HG03139 (cell line): ENCODE results near the gene RREB1.

Experiments
- ATAC-seq: cut with Tn5 transposase; IDR thresholded peaks from one replicate; pipeline ENCODE4 v1.9.1; 2021; ENCODE audit not compliant: unreplicated experiment

Gene RREB1

GRCh38 chr6:7088076-7088742, 19.6 kb upstream of the RREB1 start:
- ATAC-seq, result no peak

GRCh38 chr6:7098993-7099392, 8.8 kb upstream of the RREB1 start:
- ATAC-seq, result no peak

- peak; percentile 59 for ATAC-seq
Observed at GRCh38 chr6:7100072-7100752, 7.5 kb upstream of the RREB1 start.

GRCh38 chr6:7100753-7101081, 7.0 kb upstream of the RREB1 start:
- ATAC-seq, result no peak

DNA sequence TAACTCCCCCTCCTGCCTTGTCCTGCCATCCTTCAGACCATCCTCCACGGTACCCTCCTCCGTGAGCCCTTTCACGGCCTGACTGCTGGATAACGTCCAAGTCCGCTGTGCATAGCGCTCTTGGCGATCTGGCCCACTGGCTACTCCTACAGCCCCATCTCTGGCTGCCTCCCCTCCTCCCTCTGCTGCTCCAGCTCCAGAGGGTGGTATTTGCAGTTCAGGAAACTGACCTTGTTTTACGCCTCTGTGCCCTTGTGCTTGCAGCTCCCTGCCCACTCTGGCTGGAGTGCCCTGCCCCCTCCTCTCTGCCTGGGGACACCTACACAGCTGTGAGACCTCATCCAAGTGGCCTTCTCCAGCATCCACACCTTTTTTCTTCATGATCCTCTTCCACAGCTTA, 6.5 kb upstream of the RREB1 start:
- ATAC-seq, result no peak

DNA sequence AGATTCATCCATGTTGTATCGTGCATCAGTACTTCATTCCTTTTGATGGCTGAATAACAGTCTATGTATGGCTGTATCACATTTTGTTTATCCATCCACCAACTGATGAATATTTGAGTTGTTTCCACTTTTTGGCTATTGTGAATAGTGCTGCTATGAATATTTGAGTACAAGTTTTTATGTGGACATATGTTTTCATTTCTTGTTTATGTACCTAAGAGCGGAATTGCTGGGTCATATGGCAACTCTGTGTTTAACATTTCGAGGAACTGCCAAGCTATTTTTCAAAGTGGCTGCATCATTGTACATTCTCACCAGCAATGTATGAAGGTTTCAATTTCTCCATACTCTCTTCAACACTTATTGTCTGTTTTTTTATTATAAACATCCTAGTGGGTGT, 3.0 kb upstream of the RREB1 start:
- ATAC-seq, result no peak

DNA sequence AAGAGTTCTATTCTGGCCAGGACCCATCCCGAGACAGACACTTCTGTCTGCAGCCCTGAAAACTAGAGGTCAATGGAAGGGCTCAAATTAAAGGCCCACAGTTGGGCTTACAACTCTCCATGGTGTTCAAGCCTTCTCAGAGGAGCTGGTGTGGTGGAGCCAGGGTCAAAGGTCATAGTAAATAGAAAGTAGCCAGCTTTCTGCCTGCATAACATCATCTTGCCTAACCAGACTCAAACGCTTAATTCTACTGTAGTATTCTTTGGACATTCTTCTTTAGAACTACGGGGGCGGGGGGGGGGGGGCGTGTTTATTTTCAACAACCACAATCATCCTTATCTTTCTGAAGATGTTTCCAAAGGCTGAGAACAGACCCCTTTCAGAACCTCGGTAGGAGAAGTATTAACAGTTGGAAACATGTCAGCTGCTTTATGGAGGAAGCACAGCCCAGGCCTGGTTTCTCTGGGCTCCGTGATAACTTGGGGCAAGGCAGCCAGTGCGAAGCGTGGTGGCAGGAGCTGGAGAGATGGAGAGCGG, 1.5 kb upstream of the RREB1 start:
- no peak for ATAC-seq

- peak; percentile 37 for ATAC-seq
Observed at GRCh38 chr6:7106752-7107577, 796 bp upstream of the RREB1 start.

GRCh38 chr6:7108196-7108963, 619 bp downstream of the RREB1 start:
- ATAC-seq, result peak; percentile 1

DNA sequence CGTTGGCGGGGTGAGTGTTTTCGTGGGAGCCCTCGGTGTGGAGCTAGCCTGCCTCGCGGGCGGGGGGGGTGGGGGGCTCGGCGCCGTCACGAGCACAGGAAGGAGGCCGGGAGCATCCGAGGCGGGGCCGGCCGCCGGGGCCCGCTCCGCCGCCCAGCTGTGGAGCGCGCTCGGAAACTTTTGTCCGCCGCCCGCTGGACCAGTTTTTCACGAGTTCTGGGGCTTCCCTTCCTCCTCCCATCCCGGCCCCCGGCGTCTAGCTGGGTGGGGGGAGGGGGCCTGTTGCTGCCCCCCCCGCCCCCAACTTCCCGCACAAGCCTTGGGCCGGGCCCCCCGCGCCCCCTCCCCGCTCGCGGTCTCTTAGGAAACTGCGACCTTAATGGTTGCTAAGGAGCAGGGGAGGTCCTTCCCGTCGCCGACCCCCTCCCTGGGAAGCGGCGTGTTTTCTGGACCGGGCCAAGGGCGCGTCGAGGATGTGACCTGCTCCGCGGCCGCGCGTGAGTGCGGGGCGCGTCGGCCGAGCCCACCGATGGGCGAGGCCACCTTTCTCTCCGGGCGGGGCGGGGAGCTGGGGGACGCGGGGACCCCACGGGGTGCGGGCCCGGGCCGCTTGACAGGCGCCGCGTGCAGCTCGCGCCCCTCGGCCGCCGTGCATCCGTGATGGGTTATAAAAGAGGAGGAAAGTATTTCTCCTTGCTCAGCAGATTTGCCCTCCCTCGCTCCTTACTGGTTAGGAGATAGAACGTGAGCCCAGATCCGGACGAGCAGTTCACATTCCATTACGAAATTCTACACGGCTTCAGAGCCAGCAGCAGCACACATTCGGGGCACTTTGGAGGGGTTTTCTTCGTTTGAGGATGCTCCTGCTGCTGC, 1.4 kb downstream of the RREB1 start:
- ATAC-seq, result no peak

DNA sequence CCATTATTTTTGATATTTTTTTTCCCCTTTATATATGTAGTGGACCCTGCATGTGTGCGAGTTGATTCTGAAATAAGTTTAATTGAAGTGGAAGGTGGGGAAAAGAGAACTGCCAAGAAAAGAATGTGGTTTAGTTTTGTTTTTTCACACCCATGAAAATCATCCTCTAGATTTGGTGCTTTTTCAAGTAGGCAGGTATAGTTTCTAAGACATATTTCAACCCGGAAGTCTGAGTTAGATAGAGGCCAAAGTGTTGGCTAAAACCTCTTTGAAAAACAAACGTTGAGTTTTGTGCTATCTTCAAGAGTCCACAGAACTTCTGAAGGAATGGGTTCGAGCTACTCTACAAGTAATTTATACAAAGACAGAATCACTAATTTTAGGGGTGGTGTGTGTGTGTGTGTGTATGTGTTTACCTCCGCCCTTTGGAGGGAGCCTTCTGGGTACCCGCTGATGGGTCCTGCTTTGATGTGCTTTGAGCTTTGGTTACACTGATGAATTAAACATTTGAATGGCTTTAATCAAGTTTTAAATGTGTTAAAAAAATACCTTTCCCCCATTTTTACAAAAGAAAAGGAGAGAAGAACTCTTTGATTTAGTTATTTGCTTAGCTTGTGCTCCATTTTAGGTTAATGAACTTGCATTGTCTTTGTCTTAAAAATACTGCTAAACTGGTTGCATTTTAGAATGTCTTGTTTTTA, 2.5 kb downstream of the RREB1 start:
- no peak for ATAC-seq

DNA sequence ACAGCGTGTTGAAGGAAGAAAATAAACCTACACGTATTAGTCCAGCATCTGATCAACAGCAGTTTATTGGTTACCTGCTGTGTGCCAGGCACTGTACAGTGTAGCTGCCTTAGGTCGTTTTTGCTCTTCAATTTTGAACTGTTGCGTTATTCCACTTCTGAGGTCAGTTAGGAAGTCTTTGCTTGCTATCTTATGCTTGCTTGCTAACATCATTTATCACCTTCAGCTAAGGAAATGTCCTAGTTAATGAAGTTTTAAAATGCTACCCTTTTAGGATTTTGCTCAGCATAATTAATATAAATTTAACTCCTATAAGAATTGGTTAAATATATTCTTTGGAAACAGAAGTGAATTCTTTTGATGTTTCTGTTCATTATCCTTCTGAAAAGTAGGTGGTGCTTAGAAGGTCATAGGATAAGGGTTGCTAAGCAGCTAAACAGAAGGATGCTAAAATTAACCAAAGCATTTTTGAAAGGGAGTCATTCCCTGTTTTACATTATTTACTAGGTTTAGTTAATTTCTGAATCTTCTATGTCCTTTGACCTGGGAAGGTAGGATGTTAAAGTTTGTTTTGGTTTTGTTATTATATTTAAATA, 3.4 kb downstream of the RREB1 start:
- no peak for ATAC-seq

- ATAC-seq, result no peak
Observed at GRCh38 chr6:7112171-7112570, 4.4 kb downstream of the RREB1 start.

GRCh38 chr6:7112741-7113313, 5.1 kb downstream of the RREB1 start:
- ATAC-seq, result no peak

- ATAC-seq, result no peak
Observed at GRCh38 chr6:7114744-7115458, 7.1 kb downstream of the RREB1 start.

- no peak for ATAC-seq
Observed at GRCh38 chr6:7115543-7116231, 7.9 kb downstream of the RREB1 start.

GRCh38 chr6:7119272-7119801, 11.6 kb downstream of the RREB1 start:
- no peak for ATAC-seq
